HG03097 (cell line): Measurements from ENCODE around the gene CLEC2B.
"Not testable (repeated sequence)": the region's sequence is repeated elsewhere in the genome, so short reads cannot be mapped to it uniquely, and the experiment has no call there.

Experiments
- ATAC-seq: cut with Tn5 transposase; IDR thresholded peaks from one replicate; pipeline ENCODE4 v1.9.1; 2021; ENCODE audit not compliant: unreplicated experiment, low FRiP score

CLEC2B gene

GRCh38 chr12:9869307-9870161 is at the start of gene CLEC2B:
CLEC2B (minus strand) TSS chr12:9869354.
- ATAC-seq = no peak

GRCh38 chr12:9911708-9912107 is 42.6 kb upstream of the CLEC2B start:
- no peak for ATAC-seq

DNA sequence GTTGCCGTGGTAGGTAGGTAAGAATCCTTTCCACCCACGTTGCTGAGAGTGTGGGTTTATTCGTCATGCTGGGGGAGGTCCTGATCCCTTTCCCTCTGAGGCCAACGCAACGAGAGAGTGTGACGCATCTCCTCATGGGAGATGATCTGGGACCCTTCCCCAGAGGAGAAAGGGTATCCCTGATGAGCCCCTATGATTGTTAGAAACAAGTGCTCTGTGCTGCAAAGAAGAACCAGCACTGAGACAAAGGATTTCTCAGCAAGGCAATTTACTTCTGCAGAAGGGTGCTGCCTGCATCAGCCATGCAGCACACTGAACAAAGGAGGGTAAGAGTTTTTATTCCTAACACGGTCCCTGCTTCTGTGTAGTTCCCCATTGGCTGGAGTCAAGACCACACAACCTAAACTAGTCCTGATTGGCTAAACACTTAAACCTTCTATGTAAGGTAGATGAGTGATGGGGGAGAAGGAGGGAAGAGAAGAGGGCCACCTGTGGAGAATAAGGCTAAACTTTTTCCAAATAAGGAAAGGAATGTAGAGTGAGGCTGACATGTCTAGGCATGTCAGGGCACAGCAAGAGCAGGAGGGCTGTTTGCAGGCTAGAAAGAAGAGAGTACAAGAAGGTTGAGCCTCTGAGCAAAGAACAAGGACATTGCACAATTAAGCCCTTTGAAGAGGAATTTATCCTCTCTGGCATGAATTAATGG is 41.7 kb upstream of the CLEC2B start:
- no peak for ATAC-seq

- no peak for ATAC-seq
These were observed 40.6 kb upstream of the CLEC2B start for GRCh38 chr12:9909724-9910123.

DNA sequence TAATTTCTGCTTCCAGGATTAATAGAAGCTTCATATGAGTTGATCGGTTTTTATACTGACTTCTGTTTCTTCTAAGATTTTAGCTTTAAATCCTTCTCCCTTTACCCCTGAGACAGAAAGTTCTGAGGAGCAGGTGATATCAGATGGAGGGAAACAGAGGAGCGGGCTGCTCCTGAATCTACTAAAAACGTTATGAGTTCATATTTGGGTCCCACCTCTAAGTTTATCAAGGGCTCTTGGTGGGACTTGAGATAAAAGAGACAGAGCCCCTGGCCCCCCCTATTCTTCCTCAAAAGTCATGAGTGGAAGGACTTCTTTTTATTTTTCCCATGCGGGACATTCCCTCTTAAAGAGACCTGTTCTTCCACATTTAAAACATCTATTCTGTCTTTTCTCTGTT is 39.2 kb upstream of the CLEC2B start:
- no peak for ATAC-seq

DNA sequence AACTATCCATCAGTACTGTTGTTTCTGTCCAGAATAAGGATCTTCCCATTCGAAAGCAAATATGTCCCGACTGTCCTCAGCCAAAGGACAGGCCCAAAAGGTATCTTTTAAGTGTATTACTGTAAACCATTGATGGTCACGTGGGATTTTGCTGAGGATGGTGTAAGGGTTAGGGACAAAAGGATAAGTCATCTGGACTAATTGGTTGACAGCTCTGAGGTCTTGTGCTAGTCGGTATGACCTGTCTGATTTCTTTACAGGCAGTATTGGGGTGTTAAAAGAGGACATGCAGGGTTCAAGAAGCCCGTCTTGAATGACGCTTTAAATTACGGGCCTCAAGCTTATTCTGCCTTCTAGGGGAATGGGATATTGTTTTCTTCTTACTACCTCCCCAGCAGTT is 38.6 kb upstream of the CLEC2B start:
- ATAC-seq = no peak

DNA sequence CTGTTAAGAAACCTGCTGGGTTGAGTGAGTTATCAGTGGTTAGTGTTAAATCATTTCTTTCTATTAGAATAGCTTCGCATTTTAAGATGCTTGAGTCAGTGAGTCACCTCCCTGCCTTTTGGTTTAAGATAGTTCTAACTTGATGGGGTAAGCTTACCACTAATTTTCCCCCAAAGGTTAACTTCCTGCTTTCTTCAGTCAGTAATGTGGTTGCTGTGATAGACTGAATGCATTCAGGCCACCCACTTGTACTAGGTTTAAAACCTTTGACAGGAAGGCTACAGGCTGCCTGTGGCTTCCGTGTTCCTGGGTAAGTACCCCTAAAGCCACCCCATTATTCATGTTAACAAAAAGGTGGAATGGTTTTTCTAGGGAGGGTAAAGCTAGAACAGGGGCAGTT is 37.7 kb upstream of the CLEC2B start:
- no peak for ATAC-seq

DNA sequence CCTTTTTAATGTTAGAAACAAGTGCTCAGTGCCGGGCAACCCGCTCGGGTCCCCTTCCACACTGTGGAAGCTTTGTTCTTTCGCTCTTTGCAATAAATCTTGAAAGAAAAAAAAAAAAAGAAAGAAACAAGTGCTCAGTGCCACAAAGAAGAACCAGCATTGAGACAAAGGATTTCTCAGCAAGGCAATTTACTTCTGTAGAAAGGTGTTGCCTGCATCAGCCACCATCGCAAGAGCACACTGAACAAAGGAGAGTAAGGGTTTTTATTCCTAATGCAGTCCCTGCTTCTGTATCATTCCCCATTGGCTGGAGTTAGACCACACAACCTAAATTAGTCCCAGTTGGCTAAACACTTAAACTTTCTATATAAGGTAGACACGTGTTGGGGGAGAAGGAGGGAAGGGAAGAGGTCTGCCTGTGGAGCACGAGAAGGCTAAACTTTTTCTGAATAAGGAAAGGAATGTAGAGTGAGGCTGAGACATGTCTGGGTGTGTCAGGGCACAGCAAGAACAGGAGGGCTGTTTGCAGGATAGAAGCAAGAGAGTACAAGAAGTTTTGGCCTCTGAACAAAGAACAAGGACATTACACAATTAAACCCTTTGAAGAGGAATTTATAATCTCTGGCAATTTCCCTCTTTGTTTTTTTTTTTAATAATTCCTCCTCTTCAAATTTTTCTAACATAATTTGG is 33.5 kb upstream of the CLEC2B start:
- no peak for ATAC-seq

DNA sequence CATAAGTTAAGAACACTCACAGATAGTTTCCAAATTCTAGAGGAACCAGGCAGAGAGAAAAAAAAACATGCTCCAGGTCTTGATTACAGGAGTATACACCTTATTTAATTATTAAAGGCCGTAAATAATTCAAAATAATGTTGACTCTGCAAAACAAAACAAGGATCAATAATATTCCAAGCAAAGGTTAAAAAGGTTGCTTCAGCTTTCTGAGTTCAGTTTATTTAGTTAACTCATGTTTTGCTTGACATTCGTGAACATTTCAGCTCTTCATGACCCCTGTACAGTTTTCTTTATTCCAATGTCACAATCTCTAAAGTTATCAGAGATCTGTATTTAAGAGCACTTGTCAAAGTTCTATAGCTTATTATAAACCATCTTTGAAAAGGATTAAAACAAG is 31.8 kb upstream of the CLEC2B start:
- no peak for ATAC-seq

GRCh38 chr12:9899209-9899608 is 30.1 kb upstream of the CLEC2B start:
- ATAC-seq = no peak

DNA sequence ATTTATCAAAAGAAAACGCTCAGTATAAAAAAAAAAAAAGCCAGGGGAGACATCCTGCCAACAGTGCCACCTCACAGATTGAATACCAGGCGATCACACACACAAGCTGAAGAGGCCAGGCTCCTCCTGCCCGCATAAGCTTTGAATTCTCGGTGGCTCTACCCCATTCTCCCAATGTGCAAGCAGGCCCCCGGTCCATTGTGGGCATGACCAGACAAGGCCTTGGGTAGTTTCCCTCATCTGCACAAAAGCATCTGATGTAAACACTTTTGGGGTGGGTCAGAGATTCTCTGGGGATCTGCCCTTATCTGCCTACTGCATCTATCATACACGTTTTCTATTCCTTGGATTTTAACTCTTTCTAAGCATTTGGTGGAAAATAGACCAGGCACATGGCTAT is 28.4 kb upstream of the CLEC2B start:
- no peak for ATAC-seq

- ATAC-seq = no peak
These were observed 26.2 kb upstream of the CLEC2B start for GRCh38 chr12:9895215-9895971.

DNA sequence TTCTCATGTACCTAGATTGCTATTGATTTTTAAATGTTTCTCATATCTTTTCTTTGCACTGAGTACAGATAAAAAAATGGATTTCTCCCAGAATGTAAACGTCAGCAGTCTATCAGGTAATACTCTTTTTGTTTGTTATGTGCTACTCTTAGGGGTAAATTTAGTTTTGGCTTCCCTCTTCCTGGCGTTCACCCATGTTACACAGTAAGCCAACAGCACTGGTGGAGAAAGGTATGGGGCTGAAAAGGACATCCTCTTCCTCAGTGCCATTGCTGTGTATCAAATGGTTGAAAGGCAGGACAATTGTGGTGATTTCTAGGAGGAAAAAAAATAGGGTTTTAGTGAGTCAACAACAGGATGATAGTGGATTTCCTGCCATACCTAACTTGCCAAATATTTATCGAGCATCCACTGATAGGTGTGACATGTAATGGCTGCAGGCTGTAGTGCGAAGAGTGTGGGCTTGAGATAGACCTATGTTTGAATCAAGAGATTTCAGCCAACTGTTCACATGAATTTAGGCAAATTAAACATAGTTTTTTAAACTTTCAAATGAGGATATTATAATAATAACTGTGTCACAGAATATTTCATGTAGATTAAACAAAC is 19.6 kb upstream of the CLEC2B start:
- ATAC-seq = no peak

- no peak for ATAC-seq
These were observed 14.0 kb upstream of the CLEC2B start for GRCh38 chr12:9883175-9883574.

GRCh38 chr12:9881988-9882387 is 12.8 kb upstream of the CLEC2B start:
- no peak for ATAC-seq

DNA sequence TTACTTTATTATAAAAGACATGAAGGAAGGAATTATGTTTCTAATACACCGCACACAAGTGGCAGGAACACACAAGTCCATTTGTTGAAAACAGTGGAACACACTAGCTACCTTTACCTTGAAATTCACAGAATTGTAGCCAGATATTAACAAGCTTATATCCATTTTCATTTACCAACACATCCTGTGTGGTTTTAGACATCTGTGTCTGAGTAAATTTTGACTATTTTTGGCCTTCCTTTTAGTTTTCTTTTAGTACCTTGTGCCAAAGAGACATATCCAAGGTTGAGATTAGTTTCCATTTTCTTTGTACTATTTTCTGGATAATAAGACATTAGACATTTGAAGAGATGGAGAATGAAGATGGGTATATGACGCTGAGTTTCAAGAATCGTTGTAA is 12.1 kb upstream of the CLEC2B start, which contains the start of gene KLRF2:
TSS of gene KLRF2 (plus strand) at position 244 of the 400 bp plus-strand sequence. CDS start at position 351, 107 bp downstream.
- ATAC-seq = no peak

- no peak for ATAC-seq
These were observed 11.5 kb upstream of the CLEC2B start for GRCh38 chr12:9880532-9881078.

- not testable (repeated sequence) for ATAC-seq
These were observed 7.0 kb upstream of the CLEC2B start for GRCh38 chr12:9876120-9876519.

DNA sequence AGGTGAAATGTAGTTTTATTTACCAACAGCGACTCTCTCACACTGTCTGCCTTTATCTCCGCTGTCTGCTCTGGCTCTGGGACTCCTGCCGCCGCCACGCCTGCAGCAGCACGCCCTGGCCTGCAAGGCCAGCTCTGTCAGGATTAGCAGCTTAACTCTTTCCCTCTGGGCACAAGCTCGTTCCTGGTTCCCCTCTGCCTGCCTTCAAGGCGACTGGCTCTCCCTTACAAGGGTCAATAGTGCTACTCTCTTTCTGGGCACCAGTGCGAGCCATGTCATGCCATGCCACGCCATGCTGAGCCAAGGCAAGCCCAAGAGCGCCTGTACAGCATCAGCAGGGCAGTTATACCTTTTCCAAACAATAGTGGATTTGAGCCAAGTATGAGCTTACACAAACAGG is 3.6 kb upstream of the CLEC2B start:
- ATAC-seq = no peak

GRCh38 chr12:9872162-9872561 is 3.0 kb upstream of the CLEC2B start:
- no peak for ATAC-seq
